Measurements from ENCODE around the gene LUC7L2.
A peak's percentile ranks its signal among the peaks of the same experiment; 100 is the strongest.
"Not testable (repeated sequence)": the region's sequence is repeated elsewhere in the genome, so short reads cannot be mapped to it uniquely, and the experiment has no call there.

LUC7L2 gene

DNA sequence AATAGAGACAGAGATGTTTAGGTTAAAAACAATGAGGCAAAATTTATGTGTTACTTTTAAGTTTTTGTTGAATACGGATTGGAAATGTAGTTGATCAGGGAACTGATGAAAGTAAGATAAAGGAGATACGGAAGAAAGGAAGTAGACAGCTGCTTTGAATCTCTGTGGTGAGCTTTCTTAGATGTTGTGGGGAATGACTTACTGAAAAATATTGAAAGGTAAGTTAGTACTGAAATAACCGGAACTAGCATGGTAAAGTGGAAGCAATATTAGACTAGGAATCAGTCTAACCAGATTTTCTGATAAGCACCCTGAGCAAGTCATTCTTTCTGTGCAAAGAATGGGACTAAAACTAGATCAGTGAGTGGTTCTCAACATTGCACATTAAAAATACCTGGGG, 34.8 kb downstream of the LUC7L2 start:
- no peak for DNase-seq

DNA sequence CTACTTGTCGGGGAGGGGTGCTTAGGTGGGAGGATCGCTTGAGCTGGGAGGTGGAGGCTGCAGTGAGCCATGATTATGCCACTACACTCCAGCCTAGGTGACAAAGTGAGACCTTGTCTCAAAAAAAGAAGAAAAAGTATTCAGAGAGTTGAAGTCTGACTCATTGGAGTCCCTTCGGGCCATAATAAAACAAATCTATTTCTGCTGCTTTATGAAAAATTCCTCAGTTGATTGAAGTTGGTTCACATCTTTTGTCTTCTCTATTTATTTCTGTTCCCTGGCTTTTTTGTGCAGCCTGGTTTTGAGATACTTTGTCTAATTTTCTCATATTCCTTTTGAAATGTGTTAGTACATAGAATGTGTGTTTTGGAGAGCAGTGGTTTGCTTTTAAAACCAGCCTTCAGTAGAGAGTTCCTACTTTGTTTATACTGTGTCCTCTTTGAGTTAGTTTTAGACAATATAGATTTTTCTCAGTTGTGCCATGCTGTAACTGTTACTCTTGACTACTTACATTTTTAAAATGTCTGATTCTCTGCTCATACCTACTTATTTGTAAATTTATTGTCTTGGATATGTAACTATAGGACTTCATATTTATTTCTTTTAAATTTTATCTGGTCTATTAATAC, 36.7 kb downstream of the LUC7L2 start:
- DNase-seq = no peak

DNA sequence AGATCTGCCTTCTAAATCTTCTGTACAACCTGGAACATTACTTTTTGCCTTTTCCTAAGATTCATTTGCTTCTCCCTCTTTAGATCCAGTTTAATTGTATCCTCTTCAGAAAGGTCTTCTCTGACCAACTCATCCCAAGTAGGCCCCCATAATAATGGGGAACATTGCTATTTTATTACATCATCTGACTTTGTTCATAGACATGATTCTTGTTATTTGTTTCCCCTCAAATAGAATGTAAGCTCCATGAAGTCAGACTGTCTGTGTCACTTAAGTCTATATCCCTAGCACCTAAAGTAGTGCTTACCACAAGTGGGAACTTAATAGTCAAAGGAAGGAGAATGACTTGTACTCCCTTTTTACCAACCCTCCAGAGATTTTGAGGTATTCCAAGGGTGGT, 37.5 kb downstream of the LUC7L2 start:
- no peak for DNase-seq

GRCh38 chr7:139403601-139404000, 43.9 kb downstream of the LUC7L2 start:
- DNase-seq = no peak

DNA sequence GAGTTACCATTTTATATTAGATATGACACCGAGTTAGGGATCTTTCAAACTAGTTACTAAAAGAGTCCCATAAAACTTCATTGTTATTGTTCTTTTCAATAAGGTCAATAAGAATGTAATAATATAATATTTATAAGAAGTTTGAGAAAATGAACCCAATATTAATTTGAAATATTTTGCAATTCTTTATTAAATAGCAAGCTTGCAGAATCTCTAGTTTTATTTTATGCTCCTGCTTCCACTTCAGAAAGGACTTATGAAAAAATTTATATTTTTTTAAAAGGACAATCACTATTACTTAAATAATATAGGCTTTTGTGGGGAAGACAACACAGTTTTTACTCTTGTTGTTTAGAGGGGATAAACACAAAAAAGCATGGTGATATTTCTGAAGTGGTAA, 47.9 kb downstream of the LUC7L2 start:
- no peak for DNase-seq

DNA sequence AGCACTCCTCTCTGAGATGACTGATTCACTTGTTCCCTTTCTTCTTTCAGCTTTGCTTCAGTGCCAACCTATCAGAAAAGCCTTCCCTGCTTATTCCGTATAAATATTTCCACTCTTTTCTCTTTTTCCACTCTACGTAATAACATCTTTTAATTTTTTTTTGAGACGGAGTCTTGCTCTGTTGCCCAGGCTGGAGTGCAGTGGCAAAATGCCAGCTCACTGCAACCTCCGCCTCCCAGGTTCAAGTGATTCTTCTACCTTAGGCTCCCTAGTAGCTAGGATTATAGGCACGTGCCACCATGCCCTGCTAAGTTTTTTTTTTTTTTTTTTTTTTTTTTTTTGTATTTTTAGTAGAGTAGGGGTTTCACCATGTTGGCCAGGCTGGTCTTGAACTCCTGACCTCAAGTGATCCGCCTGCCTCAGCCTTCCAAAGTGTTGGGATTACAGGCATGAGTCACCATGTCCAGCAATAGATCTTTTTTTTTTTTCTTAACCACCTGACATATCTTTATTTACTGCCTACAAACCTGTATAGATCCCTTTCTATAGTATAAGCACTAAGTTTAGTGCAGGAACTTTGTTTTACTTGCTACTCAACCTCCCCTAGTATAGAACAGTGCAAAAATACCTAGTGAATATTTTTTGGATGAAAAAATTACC, 55.2 kb downstream of the LUC7L2 start:
- DNase-seq = not testable (repeated sequence)

- DNase-seq = no peak
These were observed 56.7 kb downstream of the LUC7L2 start for GRCh38 chr7:139416405-139416804.

GRCh38 chr7:139417478-139417877, 57.8 kb downstream of the LUC7L2 start:
- no peak for DNase-seq

DNA sequence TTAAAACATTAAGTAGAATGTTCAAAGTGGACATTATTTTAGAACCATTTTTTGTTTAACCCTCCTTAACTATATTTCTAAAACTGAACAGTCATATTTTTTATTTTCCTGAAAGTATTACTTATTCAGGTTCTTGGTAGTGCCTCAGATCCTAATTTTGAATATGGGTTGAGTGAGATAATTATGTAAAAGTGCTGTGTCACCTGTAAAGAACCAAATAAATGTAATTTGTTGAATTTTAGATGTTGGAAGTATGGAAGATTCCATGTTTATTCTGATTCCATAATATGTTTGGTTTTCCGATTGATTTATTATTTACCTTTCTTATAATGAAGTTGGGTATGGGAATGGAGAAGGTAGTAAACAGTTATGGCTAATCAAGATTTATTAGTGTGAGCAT, 61.4 kb downstream of the LUC7L2 start:
- no peak for DNase-seq

DNA sequence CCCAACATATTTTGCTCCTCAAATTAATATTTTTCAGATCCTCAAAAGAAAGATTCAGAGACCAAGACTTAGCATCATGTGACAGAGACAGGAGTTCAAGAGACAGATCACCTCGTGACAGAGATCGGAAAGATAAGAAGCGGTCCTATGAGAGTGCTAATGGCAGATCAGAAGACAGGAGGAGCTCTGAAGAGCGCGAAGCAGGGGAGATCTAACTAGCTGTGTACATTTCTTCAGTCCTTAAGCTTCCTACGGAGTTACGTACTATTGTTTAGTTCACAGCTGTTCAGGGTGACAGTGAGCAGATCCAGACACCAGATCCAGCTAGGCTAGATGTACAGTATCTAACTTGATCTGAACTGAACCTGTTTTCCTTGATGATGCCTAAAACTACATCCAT, 62.4 kb downstream of the LUC7L2 start:
- peak in 2 of 58 donors; percentile 7 to 22 for DNase-seq

- peak in 6 of 58 donors; percentile 5 to 70 (median 18) for DNase-seq
These were observed 63.4 kb downstream of the LUC7L2 start for GRCh38 chr7:139423091-139423490.

GRCh38 chr7:139424004-139424403, 64.3 kb downstream of the LUC7L2 start:
- no peak for DNase-seq

- not testable (repeated sequence) for DNase-seq
These were observed 66.0 kb downstream of the LUC7L2 start for GRCh38 chr7:139425701-139426100.

GRCh38 chr7:139426258-139427028, 66.7 kb downstream of the LUC7L2 start:
- peak in 8 of 58 donors; percentile 3 to 33 (median 11) for DNase-seq

- DNase-seq = no peak
These were observed 67.3 kb downstream of the LUC7L2 start for GRCh38 chr7:139427029-139427420.

- DNase-seq = no peak
These were observed 68.1 kb downstream of the LUC7L2 start for GRCh38 chr7:139427788-139428187.

- DNase-seq = peak in 1 of 58 donors; percentile 11
These were observed 70.0 kb downstream of the LUC7L2 start for GRCh38 chr7:139429735-139430134.

GRCh38 chr7:139430443-139430842, 70.7 kb downstream of the LUC7L2 start:
- DNase-seq = no peak

- no peak for DNase-seq
These were observed 71.3 kb downstream of the LUC7L2 start for GRCh38 chr7:139431010-139431409.

DNA sequence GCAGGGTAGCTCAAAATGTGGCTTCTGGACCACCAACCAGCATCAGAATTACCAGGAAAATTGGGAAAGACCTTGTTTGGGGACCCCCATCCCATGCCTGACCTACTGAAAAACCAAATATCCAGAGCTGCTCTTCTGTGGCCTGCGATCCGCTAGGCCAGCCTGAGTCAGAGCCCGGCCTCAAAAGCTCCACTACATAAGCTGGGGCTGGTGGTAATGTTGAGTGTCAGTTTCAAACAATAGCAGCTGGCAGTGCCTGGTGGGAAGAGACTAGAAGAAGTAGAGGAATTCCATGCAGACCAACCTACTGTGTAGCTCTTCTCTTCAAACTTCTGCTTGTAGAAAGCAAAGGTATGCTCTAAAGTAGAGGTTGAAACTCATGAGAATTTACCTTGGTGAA, 71.8 kb downstream of the LUC7L2 start:
- DNase-seq = peak in 14 of 58 donors; percentile 17 to 62 (median 34)

GRCh38 chr7:139436806-139437205, 77.1 kb downstream of the LUC7L2 start:
- no peak for DNase-seq

DNA sequence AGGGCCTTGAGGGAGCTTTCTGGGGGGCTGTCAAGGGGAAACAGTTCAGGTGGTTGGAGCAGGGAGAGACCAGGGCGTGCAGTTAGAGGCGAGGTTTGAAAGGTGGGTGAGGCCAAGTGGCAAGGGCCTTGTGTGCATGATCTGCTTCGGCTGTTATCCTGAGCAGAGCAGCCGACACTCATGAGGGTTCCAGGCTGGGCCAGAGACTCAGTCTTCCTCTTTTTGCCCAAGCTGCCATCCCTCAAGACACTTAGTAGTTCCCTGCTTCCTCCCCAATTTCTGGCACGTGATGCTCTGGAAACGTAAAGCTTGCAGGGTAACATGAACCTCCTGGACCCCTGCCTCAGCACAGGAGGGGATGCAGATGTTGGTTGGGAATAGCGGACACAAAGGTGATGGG, 79.7 kb downstream of the LUC7L2 start:
- DNase-seq = no peak
